RPMI8226 (cell line): Measurements from ENCODE around the gene CBFA2T3.
"Not testable (repeated sequence)": the region's sequence is repeated elsewhere in the genome, so short reads cannot be mapped to it uniquely, and the experiment has no call there.

ENCODE experiments used
- DNase-seq: peaks from one replicate; pipeline ENCODE4 v3.0.0-alpha.2; 2015

The CBFA2T3 gene

DNA sequence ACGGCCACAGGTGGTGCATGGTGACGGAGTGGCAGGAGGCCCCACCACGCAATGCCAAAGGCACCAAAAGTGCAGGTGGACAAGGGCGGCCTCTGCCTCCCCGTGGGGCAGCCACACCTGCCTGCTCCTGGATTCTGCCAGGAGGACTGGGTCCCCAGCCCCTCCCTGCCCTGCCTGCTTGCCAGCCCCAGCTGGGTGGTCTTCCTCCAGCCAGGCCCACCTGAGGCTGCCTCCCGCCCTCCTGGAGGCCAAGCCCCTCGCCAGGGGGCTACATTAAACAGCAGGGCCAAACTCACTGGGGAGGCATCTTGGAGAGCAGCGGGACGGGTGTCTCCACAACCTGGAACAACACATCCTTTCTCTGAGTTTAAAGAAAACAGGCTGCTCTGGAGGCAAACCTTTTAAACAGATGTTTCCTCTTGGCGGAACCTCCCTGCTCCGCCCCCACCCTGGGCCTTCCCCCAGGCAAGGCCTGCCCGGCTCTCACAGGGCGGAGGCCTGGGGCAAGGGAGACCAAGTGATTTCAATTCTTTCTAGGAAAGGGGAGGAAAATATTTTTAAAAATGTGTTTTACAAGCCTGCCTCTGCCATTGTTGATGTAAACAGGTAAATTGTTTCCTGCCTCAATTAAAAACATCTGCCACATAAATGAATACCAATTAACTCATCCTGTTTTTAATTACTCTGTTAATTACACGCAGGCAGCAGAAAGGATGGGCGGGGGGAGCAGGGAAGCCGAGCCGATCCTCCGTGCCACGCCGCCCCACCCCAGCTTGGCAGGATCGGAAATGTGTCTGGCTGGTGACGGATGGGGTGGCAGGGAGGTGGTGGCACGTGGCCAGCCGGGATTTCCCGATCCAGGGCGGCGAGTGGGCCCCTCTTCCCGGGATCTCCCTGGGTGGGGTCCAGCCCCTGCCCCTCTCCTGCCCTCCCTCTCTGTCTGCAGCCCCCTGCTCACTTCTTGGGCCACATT, 56.1 kb downstream of the CBFA2T3 start:
- no peak for DNase-seq

DNA sequence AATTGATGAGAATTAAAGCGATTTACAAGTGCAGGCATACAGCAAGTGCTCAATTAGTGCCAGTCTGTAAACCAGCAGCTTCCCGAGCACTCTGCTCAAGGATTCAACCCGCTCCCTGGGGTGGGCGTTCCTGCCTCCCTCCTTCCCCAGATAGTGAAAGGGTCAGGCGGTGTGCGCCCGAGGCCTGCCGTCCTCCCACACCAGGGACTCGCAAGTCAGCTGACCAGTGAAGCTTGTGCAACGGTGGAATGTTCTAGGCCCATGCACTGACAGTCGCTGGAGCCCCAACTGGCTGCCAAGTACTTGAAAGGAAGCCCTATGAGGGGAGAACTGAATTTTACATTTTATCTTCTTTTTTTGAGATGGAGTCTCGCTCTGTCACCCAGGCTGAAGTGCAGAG, 57.1 kb downstream of the CBFA2T3 start:
- DNase-seq, result no peak

DNA sequence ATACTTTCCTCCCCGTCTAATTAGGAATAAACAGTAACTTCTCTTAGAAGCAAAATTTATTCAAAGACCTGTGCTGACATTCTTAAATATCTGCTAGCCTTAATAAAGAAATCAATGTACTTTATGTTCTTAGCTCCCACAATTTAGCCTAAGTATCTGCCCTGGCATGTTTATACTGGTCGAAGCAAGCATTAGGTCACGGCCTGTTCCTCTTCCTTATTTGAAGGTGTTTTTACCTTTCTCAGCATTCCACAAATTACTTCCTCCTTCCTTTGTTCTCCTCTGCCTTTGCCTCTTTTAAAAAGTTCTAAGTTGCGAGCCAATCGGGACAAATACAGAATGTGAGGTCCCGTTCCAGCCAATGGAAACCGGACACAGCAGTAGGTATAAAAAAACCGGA, 58.1 kb downstream of the CBFA2T3 start:
- not testable (repeated sequence) for DNase-seq

GRCh38 chr16:88917915-88918627, 58.9 kb downstream of the CBFA2T3 start:
- DNase-seq, result no peak

DNA sequence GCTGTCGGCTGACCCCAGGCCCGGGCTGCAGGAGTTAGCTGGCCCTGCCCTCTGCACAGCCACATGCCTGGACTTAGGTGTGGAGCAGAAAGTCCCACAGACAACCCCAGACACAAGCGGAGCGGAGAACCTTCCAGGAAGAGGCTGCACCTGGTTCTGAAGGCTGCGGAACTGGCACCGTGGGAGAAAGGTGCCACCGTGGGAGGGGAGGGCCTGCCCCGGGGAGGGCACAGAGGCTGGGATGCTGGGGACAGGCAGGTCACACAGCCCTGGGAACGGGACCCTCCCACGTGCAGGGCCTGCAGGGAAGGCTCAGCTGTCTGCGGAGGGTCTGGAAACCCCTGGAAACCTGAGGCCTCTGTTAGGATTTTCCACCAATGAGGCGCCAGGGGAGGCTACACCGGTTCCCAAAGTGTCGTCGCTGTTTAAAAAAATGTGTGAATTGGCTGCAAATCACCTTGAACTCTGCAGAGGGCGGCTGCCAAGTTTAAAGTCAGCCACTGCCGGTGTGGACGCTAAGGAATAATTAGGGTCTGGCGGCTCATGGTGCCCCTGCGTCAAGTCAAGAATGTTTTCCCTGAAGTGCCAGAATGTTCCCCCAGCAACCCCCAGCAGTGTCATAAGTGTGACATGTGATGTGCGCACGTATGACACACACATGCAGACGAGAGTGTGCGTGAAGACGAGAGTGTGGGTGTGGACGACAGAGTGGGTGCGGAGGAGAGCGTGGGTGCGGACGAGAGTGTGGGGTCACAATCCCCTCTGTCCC, 59.7 kb downstream of the CBFA2T3 start:
- DNase-seq, result no peak

DNA sequence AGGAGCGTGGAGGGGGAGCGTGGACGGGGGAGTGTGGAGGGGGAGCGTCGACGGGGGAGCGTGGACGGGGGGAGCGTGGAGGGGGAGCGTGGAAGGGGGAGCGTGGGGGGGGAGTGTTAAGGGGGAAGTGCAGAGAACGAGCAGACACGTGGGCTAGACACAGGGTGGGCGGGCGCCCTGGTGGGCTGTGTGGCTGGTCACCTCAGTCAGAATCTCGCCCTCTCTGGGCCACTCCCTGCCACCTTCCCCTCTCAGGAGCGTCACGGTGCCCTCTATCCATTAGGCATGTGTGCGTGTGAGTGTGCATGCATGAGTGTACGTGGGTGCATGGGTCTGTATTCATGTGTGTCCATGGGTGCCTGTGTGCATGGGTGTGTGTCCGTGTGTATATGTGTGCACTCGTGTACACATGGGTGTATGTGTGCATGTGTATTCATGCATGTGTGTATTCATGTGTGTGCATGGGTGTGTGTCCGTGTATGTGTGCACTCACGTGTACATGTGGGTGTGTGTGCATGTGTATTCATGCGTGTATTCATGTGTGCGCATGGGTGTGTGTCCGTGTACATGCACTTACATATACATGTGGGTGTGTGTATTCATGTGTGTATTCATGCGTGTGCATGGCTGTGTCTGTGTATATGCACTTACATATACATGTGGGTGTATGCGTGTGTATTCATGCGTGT, 61.2 kb downstream of the CBFA2T3 start:
- DNase-seq, result no peak

DNA sequence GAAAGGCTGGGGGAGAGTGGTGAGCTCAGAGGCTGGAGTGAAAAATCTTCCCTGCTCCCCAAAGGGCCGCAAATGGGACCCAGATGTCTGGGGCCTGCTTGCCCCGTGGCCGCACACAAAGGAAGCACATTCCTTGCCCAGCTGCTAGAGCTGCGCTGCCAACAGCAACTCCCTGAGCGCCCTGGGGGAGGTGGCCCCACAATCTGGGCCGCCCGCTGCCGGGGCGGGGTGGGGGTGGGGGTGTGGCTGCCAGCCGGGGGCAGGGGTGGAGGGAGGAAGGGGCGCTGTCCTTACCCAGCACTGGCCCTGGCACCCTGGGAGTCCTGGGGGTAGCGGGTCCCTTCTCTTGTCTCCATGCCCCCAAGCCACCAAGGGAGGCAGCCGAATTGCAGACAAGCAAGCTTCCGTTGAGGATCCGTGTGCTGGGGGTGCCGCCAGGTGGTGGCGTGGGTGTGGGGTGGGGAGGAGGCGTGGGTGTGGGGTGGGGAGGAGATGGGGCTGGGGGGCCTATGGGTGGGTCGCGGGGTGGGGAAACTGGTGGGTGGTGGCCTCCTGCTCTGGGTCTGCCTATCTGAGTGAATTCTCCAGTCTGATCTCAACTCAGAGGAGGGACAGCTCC, 62.1 kb downstream of the CBFA2T3 start:
- DNase-seq, result no peak

- DNase-seq, result no peak
These were observed 63.1 kb downstream of the CBFA2T3 start for GRCh38 chr16:88913870-88914269.

DNA sequence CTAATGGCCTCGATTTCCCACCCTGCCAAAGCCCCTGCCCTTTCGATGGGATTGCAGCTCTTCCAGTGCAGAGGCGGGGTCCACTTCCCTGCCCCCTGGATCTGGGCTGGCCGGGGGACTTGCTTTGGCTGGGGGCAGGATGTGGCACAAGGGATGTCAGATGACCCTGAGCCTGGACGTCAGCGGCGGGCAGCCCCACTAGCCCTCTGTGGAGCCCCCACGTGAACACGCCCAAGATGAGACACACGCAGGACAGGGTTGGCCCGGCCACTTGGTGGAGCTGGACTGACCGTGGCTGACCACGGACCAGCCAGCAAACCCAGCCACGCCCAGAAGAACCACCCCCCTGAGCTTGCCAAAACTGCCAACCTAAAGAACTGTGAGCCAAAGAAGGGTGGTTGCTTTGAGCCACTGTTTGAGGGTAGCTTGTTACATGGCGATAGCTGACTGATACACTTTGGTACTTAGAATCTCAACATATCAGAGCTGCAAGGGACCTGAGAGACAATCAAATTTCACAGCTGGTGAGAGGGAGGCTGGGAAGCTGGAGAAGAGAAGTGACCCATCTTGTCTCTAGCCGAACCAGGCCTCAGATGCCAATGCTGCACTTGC, 63.9 kb downstream of the CBFA2T3 start:
- no peak for DNase-seq

DNA sequence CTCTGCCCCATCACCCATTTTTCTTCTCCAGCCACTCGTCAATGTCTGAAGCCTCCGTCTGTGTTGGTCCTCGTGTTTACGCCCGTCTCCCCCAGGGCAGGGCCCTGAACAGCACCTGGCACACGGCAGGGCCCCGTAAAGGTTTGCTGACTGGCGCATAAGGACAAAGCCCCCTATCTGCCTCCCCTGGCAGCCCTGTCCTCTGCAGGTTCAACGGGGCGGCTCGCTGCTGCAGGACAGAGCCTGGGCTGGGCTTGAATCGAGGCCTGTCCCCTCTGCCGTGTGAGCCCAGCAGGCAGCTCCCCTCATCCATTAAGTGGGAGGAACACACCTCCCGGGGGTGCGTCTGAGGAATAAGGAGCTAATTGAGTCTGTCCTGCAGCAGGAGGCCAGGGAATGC, 64.5 kb downstream of the CBFA2T3 start:
- no peak for DNase-seq

GRCh38 chr16:88911946-88912310, 65.1 kb downstream of the CBFA2T3 start:
- no peak for DNase-seq

DNA sequence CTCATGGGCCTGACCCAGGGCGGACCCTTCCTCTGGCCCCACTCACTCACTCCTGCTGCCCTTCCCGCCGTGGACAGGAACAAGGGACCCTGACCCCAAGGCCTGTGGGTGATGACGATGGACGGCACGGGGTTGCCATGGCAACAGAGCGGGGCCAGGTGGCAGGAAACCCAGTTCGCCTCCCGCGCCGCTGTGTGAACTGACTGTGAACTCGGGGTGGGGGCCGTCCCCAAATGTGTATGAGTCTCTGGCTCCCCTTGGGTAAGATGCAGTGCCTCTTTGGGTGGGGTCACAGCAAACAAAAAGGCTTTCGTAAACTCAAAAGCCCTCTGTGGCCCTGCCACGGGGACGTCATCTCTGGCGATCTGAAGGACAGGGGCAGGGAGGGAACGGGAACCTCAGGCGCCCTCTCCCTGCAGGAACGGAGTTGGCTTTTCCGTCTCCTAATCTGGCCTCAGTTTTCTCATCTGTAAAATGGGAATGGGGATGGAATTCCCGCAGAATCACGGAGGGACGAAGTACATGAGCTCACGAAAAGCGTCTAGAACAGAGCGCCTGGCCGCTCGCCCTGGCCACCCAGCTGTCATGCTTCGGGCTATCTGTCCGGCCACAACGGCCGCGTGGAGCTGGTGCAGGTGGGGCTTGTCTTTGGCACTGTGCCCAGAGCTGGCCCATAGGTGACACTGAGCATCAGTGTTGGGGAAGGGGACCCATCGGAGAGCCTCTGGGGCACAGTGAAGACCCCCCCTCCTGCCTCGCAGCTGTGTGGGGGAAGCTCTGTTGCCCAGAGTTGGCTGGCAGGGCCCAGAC, 65.7 kb downstream of the CBFA2T3 start:
- DNase-seq, result no peak

GRCh38 chr16:88910284-88911135, 66.5 kb downstream of the CBFA2T3 start:
- no peak for DNase-seq

GRCh38 chr16:88909431-88910210, 67.4 kb downstream of the CBFA2T3 start:
- no peak for DNase-seq

DNA sequence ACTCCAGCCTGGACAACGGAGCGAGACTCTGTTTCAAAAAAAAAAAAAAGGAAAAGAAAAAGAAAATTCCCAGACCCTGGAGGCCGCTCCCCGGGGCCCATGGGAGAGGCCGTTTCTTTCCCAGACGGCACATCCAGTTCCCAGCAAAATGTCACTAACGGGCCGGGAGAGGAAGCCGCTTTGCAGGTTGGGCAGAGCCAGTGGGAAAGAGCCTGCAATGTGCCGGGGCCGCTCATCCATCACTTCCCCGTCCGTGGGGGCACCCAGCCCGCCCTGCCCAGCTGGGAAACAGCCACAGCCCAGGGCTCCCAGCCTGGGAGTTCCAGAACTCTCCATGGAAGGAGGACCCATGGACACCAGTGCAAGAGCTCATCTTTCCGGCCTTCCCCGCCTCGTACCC, 68.7 kb downstream of the CBFA2T3 start:
- no peak for DNase-seq

GRCh38 chr16:88907768-88908167, 69.2 kb downstream of the CBFA2T3 start:
- DNase-seq, result no peak

GRCh38 chr16:88906535-88907105, 70.4 kb downstream of the CBFA2T3 start:
- DNase-seq, result no peak

DNA sequence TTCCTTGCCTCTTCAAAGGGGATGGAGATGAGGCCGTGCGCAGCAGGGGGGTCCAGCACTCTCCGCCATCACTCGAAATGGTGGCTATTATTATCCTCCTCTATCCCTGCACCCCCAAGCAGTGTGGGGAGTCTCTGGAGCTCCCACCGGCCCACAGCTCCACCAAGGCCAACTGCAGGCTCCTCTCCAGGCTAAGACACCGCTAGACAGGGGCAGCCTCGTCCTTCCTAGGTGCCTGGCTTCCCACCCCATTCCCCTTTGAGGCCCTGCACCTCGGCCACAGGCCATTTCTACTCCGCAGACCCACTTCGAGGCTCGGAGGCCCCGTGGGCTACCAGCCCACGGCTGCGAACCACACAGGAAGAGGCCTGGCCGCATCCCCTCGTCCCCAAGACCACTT, 71.0 kb downstream of the CBFA2T3 start:
- no peak for DNase-seq

DNA sequence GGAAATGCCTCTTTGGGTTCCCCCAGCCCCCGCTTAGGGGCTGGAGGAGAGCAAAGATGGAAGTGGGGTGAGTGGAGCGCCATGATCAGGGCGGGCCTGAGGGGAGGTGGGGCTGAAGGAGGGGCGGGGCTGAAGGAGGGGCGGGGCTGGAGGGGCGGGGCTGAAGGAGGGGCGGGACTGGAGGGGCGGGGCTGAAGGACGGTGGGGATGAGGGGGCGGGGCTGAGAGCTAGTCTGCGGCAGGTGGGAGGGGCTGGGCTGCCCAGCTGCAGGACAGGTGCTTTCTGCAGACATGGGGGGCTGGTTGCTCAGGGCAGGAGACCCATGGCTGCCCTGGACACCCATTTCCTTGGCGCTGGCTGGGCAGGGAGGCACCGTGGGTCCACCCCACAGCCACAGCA, 71.4 kb downstream of the CBFA2T3 start:
- no peak for DNase-seq
